Astrocyte (in vitro differentiated cells and primary cell): Measurements from ENCODE around the gene ZDHHC14. TPM values are rescaled to one million over a fixed set of nuclear protein-coding genes. Genes with fewer than 3 reads are reported as not detected.

ENCODE experiments used
- DNase-seq: peaks from one replicate; pipeline ENCODE4 v3.0.0-alpha.2; 2010; ENCODE audit warnings: low read depth
- FAIRE-seq: peaks from 2 replicates; lab custom pipeline; 2011; peaks lifted over from hg19 to GRCh38; lab: Jason Lieb, UNC
- H2AFZ ChIP-seq: 2 replicates; pipeline ENCODE4 v1.6.0; 2012; ENCODE audit warnings: low read depth, low read length, inconsistent platforms
- H3K27ac ChIP-seq: 2 replicates; pipeline ENCODE4 v1.5.1; 2011; ENCODE audit warnings: low read depth, low read length, inconsistent platforms
- H3K27me3 ChIP-seq: 2 replicates; pipeline ENCODE4 v1.6.0; 2011; ENCODE audit warnings: low read length, inconsistent platforms; ENCODE audit not compliant: insufficient read depth
- H3K36me3 ChIP-seq: 2 replicates; pipeline ENCODE4 v1.5.1; 2011; ENCODE audit warnings: low read length, inconsistent platforms; ENCODE audit not compliant: insufficient read depth
- H3K4me1 ChIP-seq: 2 replicates; pipeline ENCODE4 v1.5.1; 2011; ENCODE audit warnings: low read length, inconsistent platforms; ENCODE audit not compliant: insufficient read depth
- H3K4me2 ChIP-seq: 2 replicates; pipeline ENCODE4 v1.6.0; 2012; ENCODE audit warnings: low read length, inconsistent platforms
- H3K4me3 ChIP-seq: 2 replicates; pipeline ENCODE4 v1.5.1; 2011; ENCODE audit warnings: low read depth, mild to moderate bottlenecking, low read length, inconsistent platforms; ENCODE audit not compliant: insufficient read depth
- H3K79me2 ChIP-seq: 2 replicates; pipeline ENCODE4 v1.6.0; 2012; ENCODE audit warnings: mild to moderate bottlenecking, low read length, inconsistent platforms; ENCODE audit not compliant: insufficient read depth
- H3K9ac ChIP-seq: 2 replicates; pipeline ENCODE4 v1.6.0; 2012; ENCODE audit warnings: mild to moderate bottlenecking, low read length, inconsistent platforms
- H3K9me3 ChIP-seq: 2 replicates; pipeline ENCODE4 v1.5.1; 2012; ENCODE audit warnings: low read depth, mild to moderate bottlenecking, low read length, inconsistent platforms; ENCODE audit not compliant: insufficient read depth
- H4K20me1 ChIP-seq: 2 replicates; pipeline ENCODE4 v1.6.0; 2012; ENCODE audit warnings: low read length, inconsistent platforms; ENCODE audit not compliant: insufficient read depth
- H3K27ac Mint-ChIP-seq: one replicate; pipeline ENCODE4 v1.8.0; 2021; ENCODE audit warnings: mild to moderate bottlenecking, mixed read lengths; ENCODE audit not compliant: unreplicated experiment
- H3K27me3 Mint-ChIP-seq: one replicate; pipeline ENCODE4 v1.8.0; 2021; ENCODE audit warnings: low read depth, mixed read lengths; ENCODE audit not compliant: unreplicated experiment
- H3K36me3 Mint-ChIP-seq: one replicate; pipeline ENCODE4 v1.8.0; 2021; ENCODE audit warnings: low read depth, mixed read lengths; ENCODE audit not compliant: unreplicated experiment
- H3K4me1 Mint-ChIP-seq: one replicate; pipeline ENCODE4 v1.8.0; 2021; ENCODE audit warnings: low read depth, mixed read lengths; ENCODE audit not compliant: unreplicated experiment
- H3K4me3 Mint-ChIP-seq: one replicate; pipeline ENCODE4 v1.8.0; 2021; ENCODE audit warnings: mild to moderate bottlenecking, moderate library complexity, mixed read lengths; ENCODE audit not compliant: unreplicated experiment
- H3K9me3 Mint-ChIP-seq: one replicate; pipeline ENCODE4 v1.8.0; 2021; ENCODE audit warnings: mild to moderate bottlenecking, mixed read lengths; ENCODE audit not compliant: unreplicated experiment
- CTCF ChIP-seq: IDR thresholded peaks from 2 replicates; pipeline ENCODE4 v1.5.1; 2011; ENCODE audit warnings: low read depth, mild to moderate bottlenecking, inconsistent platforms, low read length, moderate library complexity; ENCODE audit not compliant: insufficient read depth
- EZH2 ChIP-seq: IDR thresholded peaks from 2 replicates; pipeline ENCODE4 v1.6.1; 2012; ENCODE audit warnings: mild to moderate bottlenecking, low read length, inconsistent platforms; ENCODE audit not compliant: insufficient read depth
- total RNA-seq: library from RNA; stranded (reverse); gene quantifications from 2 replicates; pipeline ENCODE4 v1.2.1, GENCODE V29; 2021

ZDHHC14 gene
- total RNA-seq, 1 donor from 2014 or later: 7.2 TPM

- H2AFZ ChIP-seq: no peak overlapping the region
- DNase-seq: no peak
- H3K4me3 ChIP-seq: no peak overlapping the region
- no peak for FAIRE-seq
- H3K27me3 Mint-ChIP-seq: peaks cover 13% of the 10 kb centered on the region
- H4K20me1 ChIP-seq: peaks cover 5% of the 10 kb centered on the region
- no peak overlapping the region for H3K4me2 ChIP-seq
- no peak overlapping the region for H3K9ac ChIP-seq
- H3K79me2 ChIP-seq: no peaks in the 10 kb centered on the region
- no peaks in the 10 kb centered on the region for H3K36me3 ChIP-seq
- H3K27me3 ChIP-seq: peaks cover 3% of the 10 kb centered on the region
- H3K4me1 ChIP-seq: no peaks in the 10 kb centered on the region
- peaks cover 5% of the 10 kb centered on the region for H3K36me3 Mint-ChIP-seq
- H3K9me3 Mint-ChIP-seq: peaks cover 4% of the 10 kb centered on the region
- H3K4me1 Mint-ChIP-seq: no peaks in the 10 kb centered on the region
- no peak overlapping the region for H3K27ac ChIP-seq
- no peak overlapping the region for H3K4me3 Mint-ChIP-seq
- no peak overlapping the region for H3K27ac Mint-ChIP-seq
- H3K9me3 ChIP-seq: no peaks in the 10 kb centered on the region
- TF ChIP-seq EZH2: no peak
- no peak for TF ChIP-seq CTCF
Observed at GRCh38 chr6:157434349-157435033, 53.5 kb downstream of the ZDHHC14 start.

GRCh38 chr6:157436219-157436943 lies 55.4 kb downstream of the ZDHHC14 start:
- H3K36me3 Mint-ChIP-seq: peaks cover 5% of the 10 kb centered on the region
- H3K79me2 ChIP-seq: no peaks in the 10 kb centered on the region
- H3K4me3 Mint-ChIP-seq: no peak overlapping the region
- no peak overlapping the region for H3K9ac ChIP-seq
- no peak overlapping the region for H3K4me3 ChIP-seq
- DNase-seq (no peak), FAIRE-seq (no peak)
- no peak overlapping the region for H3K4me2 ChIP-seq
- no peaks in the 10 kb centered on the region for H3K9me3 Mint-ChIP-seq
- peaks cover 5% of the 10 kb centered on the region for H4K20me1 ChIP-seq
- no peaks in the 10 kb centered on the region for H3K4me1 Mint-ChIP-seq
- H3K27me3 Mint-ChIP-seq: peaks cover 13% of the 10 kb centered on the region
- TF ChIP-seq EZH2 (no peak), CTCF (no peak)
- H3K36me3 ChIP-seq: no peaks in the 10 kb centered on the region
- no peak overlapping the region for H2AFZ ChIP-seq
- no peak overlapping the region for H3K27ac Mint-ChIP-seq
- no peaks in the 10 kb centered on the region for H3K4me1 ChIP-seq
- no peaks in the 10 kb centered on the region for H3K9me3 ChIP-seq
- no peak overlapping the region for H3K27ac ChIP-seq
- H3K27me3 ChIP-seq: peaks cover 3% of the 10 kb centered on the region

- Histone ChIP-seq H4K20me1 (peaks cover 5% of the 10 kb centered on the region), H3K4me2 (no peak overlapping the region), H3K36me3 (no peaks in the 10 kb centered on the region), H3K9ac (no peak overlapping the region), H3K9me3 (no peaks in the 10 kb centered on the region), H3K4me1 (no peaks in the 10 kb centered on the region), H2AFZ (no peak overlapping the region), H3K79me2 (no peaks in the 10 kb centered on the region), H3K4me3 (no peak overlapping the region), H3K27me3 (peaks cover 2% of the 10 kb centered on the region), H3K27ac (no peak overlapping the region)
- no peak for TF ChIP-seq CTCF
- TF ChIP-seq EZH2: no peak
- Mint-ChIP-seq H3K4me3 (no peak overlapping the region), H3K27ac (no peak overlapping the region), H3K36me3 (peaks cover 5% of the 10 kb centered on the region), H3K27me3 (peaks cover 13% of the 10 kb centered on the region), H3K4me1 (no peaks in the 10 kb centered on the region), H3K9me3 (no peaks in the 10 kb centered on the region)
- no peak for FAIRE-seq
- DNase-seq: no peak
Observed at GRCh38 chr6:157436944-157437336, 56.0 kb downstream of the ZDHHC14 start.
